ENCODE results near the gene APOB. TPM values are rescaled to one million over a fixed set of nuclear protein-coding genes. Genes with fewer than 3 reads are reported as not detected.

Gene APOB
- total RNA-seq, 1 donor from 2014 or later = 15.9 TPM

DNA sequence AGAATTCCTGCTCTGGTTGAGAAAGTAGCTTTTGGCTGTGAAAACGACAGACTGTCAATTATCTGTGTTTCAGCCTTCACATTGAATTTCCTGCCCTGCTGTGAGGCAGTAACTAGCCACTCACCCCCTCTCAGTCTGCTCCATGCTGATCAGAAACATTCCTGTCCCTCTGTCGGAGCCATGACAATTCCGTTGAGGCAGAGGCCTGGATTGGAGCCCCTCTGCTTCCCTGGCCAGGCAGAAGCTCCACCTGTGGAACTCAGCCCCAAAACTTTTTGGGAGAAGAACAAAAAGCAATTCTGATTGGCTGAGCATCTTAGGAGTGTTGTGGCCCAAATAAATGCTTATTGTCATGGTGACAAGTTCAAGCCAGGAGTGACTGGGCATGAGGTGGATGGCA lies 60.0 kb downstream of the APOB start:
- peaks cover 6% of the 10 kb centered on the region for H3K4me1 Mint-ChIP-seq (ENCODE audit: unreplicated experiment)
- H3K27ac Mint-ChIP-seq (ENCODE audit: unreplicated experiment) = no peak overlapping the region
- H3K36me3 Mint-ChIP-seq (ENCODE audit: low read depth, unreplicated experiment) = no peaks in the 10 kb centered on the region
- H3K27me3 Mint-ChIP-seq (ENCODE audit: unreplicated experiment) = no peaks in the 10 kb centered on the region
- no peak overlapping the region for H3K4me3 Mint-ChIP-seq (ENCODE audit: unreplicated experiment)
- TF ChIP-seq, protein P1, sequence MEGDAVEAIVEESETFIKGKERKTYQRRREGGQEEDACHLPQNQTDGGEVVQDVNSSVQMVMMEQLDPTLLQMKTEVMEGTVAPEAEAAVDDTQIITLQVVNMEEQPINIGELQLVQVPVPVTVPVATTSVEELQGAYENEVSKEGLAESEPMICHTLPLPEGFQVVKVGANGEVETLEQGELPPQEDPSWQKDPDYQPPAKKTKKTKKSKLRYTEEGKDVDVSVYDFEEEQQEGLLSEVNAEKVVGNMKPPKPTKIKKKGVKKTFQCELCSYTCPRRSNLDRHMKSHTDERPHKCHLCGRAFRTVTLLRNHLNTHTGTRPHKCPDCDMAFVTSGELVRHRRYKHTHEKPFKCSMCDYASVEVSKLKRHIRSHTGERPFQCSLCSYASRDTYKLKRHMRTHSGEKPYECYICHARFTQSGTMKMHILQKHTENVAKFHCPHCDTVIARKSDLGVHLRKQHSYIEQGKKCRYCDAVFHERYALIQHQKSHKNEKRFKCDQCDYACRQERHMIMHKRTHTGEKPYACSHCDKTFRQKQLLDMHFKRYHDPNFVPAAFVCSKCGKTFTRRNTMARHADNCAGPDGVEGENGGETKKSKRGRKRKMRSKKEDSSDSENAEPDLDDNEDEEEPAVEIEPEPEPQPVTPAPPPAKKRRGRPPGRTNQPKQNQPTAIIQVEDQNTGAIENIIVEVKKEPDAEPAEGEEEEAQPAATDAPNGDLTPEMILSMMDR (IDR thresholded peaks at IDR 0.05; ENCODE audit: unreplicated experiment) = no peak
- DNase-seq (ENCODE audit: low spot score) = no peak
- no peaks in the 10 kb centered on the region for H3K9me3 Mint-ChIP-seq (ENCODE audit: unreplicated experiment)

DNA sequence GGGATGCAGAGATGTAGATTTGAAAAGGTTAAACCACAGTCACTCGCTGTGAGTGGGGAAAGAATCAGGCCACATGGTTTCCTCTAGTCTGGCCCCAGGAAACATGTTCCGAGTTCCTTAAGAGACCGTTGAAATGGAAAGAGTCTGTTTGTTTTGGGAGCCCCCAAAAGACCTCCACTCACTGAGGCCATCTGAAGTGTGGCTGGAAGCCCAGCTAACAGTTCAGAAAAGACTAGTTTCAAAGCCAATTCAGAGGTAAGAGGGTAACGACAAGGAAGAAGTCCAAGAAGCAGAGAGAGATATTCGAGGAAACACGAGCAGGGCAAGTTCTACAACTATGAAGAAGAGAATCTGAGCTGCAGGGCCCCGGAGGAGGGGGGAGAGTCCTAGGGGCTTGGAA lies 61.0 kb downstream of the APOB start:
- Mint-ChIP-seq H3K36me3 (ENCODE audit: low read depth, unreplicated experiment) (no peaks in the 10 kb centered on the region), H3K27me3 (ENCODE audit: unreplicated experiment) (no peaks in the 10 kb centered on the region), H3K4me1 (ENCODE audit: unreplicated experiment) (peaks cover 13% of the 10 kb centered on the region), H3K9me3 (ENCODE audit: unreplicated experiment) (no peaks in the 10 kb centered on the region), H3K4me3 (ENCODE audit: unreplicated experiment) (no peak overlapping the region), H3K27ac (ENCODE audit: unreplicated experiment) (no peak overlapping the region)
- DNase-seq (ENCODE audit: low spot score) = no peak
- TF ChIP-seq, protein P1 (IDR thresholded peaks at IDR 0.05; ENCODE audit: unreplicated experiment) = no peak

DNA sequence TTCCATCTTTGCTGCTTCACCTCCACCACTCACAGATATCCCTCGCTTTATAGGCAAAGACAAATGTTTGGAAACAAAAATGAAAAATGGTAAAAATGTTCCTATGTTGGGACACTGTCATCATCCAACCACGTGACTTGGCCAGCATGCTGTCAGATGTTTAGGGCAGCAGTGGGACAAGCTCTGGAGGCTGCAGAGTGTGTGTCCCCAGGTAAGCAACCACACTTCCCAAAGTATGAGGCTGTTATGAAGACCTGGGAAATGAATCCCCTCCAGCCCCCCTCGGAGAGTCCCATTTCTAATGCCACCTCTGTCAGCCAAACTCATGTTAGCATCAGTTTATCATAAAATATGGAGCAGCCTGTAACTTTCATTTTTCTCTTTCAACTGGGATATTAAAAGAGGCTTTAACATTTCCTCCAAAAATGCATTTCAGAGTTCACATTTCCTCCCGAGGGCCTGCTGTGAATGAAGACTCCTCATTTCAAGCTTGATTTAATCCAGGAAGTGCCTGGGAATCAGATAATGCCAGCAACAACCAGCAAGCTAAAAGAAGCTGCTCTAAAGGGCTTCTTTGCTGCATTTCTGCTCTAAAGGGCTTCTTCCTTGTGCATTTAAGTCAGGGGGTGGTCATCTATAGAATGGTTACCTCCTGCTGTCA lies 66.2 kb downstream of the APOB start:
- H3K27ac Mint-ChIP-seq (ENCODE audit: unreplicated experiment) = no peak overlapping the region
- H3K4me3 Mint-ChIP-seq (ENCODE audit: unreplicated experiment) = no peak overlapping the region
- H3K4me1 Mint-ChIP-seq (ENCODE audit: unreplicated experiment) = peaks cover 28% of the 10 kb centered on the region
- H3K27me3 Mint-ChIP-seq (ENCODE audit: unreplicated experiment) = no peaks in the 10 kb centered on the region
- no peaks in the 10 kb centered on the region for H3K36me3 Mint-ChIP-seq (ENCODE audit: low read depth, unreplicated experiment)
- no peak for DNase-seq (ENCODE audit: low spot score)
- no peaks in the 10 kb centered on the region for H3K9me3 Mint-ChIP-seq (ENCODE audit: unreplicated experiment)
- TF ChIP-seq, protein P1 (IDR thresholded peaks at IDR 0.05; ENCODE audit: unreplicated experiment) = no peak

DNA sequence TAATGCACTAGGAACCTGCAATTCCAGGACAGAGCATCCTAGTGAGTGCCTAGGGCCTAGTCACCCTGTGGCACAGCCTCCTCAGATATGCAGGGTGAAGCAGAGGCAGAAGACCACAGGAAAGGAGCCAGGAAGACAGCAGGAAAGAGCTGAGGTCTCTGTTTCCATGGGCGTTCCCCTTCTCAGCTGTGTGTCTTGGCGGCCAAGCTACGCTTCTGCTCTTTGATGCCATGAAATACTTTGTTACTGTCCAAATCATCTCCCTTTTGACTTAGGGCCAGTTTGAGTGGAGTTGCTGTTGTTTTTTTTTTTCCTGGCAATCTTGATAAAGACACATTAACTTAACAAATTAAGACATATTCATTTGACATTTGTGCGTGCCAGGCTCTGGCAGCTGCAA lies 67.3 kb downstream of the APOB start:
- no peaks in the 10 kb centered on the region for H3K27me3 Mint-ChIP-seq (ENCODE audit: unreplicated experiment)
- peaks cover 25% of the 10 kb centered on the region for H3K4me1 Mint-ChIP-seq (ENCODE audit: unreplicated experiment)
- H3K9me3 Mint-ChIP-seq (ENCODE audit: unreplicated experiment) = no peaks in the 10 kb centered on the region
- TF ChIP-seq, protein P1 (IDR thresholded peaks at IDR 0.05; ENCODE audit: unreplicated experiment) = no peak
- no peak overlapping the region for H3K27ac Mint-ChIP-seq (ENCODE audit: unreplicated experiment)
- DNase-seq (ENCODE audit: low spot score) = no peak
- H3K36me3 Mint-ChIP-seq (ENCODE audit: low read depth, unreplicated experiment) = no peaks in the 10 kb centered on the region
- no peak overlapping the region for H3K4me3 Mint-ChIP-seq (ENCODE audit: unreplicated experiment)

DNA sequence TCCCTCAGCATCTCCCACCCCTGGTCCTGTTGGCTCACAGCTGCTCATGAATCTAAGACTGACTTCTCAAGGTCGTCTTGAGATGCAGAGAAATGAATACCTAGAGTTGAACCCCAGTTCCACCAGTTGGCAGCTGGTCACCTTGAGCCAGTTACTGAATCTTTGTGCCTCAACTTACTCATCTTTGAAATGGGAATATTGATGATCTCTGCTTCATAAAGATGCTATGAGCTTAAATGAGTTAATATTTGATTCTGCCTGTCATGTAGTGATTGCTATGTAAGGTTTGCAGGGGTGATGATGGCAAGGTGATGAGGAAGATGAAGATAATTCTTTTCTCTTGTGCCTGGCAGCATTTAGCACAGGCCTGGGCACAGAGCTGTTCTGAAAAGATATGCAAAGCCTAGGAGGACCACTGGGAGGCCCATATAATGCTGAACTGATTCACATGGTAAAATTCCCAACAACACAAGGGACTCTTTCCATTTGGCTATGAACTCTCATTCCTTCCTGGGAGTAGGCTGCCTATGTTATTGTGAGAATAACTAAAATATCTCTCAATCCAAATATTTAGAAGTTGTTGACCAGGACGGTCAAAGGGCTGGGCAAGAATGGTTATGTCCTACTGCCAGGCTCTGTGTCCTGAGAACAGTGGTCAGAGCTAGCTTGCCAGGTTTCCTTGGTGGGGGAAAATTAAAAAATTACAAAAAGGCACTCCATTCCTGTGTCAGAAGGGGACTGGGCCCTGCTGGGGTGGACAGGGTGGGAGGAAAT lies 70.9 kb downstream of the APOB start:
- no peaks in the 10 kb centered on the region for H3K9me3 Mint-ChIP-seq (ENCODE audit: unreplicated experiment)
- TF ChIP-seq, protein P1 (IDR thresholded peaks at IDR 0.05; ENCODE audit: unreplicated experiment) = no peak
- no peak for DNase-seq (ENCODE audit: low spot score)
- no peak overlapping the region for H3K4me3 Mint-ChIP-seq (ENCODE audit: unreplicated experiment)
- H3K4me1 Mint-ChIP-seq (ENCODE audit: unreplicated experiment) = peaks cover 18% of the 10 kb centered on the region
- H3K36me3 Mint-ChIP-seq (ENCODE audit: low read depth, unreplicated experiment) = no peaks in the 10 kb centered on the region
- no peak overlapping the region for H3K27ac Mint-ChIP-seq (ENCODE audit: unreplicated experiment)
- no peaks in the 10 kb centered on the region for H3K27me3 Mint-ChIP-seq (ENCODE audit: unreplicated experiment)
